GM21526 (cell line): Measurements from ENCODE around the gene CALHM4.

ENCODE experiments used
- ATAC-seq: cut with Tn5 transposase; IDR thresholded peaks from one replicate; pipeline ENCODE4 v1.9.1; 2021; ENCODE audit warnings: moderate library complexity; ENCODE audit not compliant: unreplicated experiment, low FRiP score

The CALHM4 gene, protein sequence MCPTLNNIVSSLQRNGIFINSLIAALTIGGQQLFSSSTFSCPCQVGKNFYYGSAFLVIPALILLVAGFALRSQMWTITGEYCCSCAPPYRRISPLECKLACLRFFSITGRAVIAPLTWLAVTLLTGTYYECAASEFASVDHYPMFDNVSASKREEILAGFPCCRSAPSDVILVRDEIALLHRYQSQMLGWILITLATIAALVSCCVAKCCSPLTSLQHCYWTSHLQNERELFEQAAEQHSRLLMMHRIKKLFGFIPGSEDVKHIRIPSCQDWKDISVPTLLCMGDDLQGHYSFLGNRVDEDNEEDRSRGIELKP

GRCh38 chr6:116553451-116553850 is at the start of gene CALHM4:
Gene CALHM4 (plus strand): TSS chr6:116553751. CDS start chr6:116553794, 43 bp downstream.
- no peak for ATAC-seq

DNA sequence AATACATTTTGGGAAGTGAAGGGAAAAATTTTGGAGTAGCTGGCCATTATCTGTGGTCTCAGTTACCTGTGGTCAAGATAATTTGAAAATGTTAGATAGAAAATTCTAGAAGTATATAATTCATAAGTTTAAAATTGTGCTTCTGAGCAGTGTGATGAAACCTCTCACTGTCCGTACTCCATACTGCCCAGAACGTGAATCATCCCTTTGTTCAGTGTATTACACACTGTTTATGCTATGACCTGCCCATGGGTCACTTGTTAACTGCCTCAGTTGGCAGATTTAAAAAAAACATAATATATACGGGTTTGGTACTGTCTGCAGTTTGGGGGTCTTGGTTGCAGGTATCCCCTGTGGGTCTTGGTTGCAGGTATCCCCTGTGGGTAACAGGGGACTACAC is 46.2 kb upstream of the CALHM4 start:
- no peak for ATAC-seq

- ATAC-seq: no peak
These were observed 45.0 kb upstream of the CALHM4 start for GRCh38 chr6:116508527-116508926.

DNA sequence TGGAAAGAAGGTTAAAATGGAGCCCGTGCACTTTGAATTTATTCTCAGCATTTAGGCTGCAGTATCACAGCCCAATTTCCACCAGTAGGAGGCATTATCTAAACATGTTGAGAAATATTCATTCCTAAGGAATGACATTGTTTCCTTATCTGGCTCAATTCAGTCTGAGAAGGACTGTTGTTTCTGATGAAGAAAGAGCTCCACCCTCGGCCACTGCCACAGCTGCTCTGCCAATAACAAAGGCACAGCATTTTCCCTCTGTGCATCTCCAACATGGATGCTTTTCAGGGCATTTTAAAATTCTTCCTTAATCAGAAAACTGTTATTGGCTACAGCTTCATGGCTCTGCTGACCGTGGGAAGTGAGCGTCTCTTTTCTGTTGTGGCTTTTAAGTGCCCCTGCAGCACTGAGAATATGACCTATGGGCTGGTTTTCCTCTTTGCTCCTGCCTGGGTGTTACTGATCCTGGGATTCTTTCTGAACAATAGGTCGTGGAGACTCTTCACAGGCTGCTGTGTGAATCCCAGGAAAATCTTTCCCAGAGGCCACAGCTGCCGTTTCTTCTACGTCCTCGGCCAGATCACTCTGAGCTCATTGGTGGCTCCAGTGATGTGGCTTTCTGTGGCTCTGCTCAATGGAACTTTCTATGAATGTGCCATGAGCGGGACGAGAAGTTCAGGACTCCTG is 42.0 kb upstream of the CALHM4 start, which contains the start of gene CALHM5:
CALHM5 (plus strand) TSS at position 216 of the 687 bp plus-strand sequence; CDS start at position 274, 58 bp downstream.
- ATAC-seq: no peak

GRCh38 chr6:116512111-116512559 is 41.4 kb upstream of the CALHM4 start:
- peak; percentile 98 for ATAC-seq

- ATAC-seq: no peak
These were observed 40.8 kb upstream of the CALHM4 start for GRCh38 chr6:116512734-116513133.

GRCh38 chr6:116513224-116513875 is 40.2 kb upstream of the CALHM4 start:
- ATAC-seq: no peak

- no peak for ATAC-seq
These were observed 39.4 kb upstream of the CALHM4 start for GRCh38 chr6:116514111-116514510.

- no peak for ATAC-seq
These were observed 38.4 kb upstream of the CALHM4 start for GRCh38 chr6:116515141-116515540.

DNA sequence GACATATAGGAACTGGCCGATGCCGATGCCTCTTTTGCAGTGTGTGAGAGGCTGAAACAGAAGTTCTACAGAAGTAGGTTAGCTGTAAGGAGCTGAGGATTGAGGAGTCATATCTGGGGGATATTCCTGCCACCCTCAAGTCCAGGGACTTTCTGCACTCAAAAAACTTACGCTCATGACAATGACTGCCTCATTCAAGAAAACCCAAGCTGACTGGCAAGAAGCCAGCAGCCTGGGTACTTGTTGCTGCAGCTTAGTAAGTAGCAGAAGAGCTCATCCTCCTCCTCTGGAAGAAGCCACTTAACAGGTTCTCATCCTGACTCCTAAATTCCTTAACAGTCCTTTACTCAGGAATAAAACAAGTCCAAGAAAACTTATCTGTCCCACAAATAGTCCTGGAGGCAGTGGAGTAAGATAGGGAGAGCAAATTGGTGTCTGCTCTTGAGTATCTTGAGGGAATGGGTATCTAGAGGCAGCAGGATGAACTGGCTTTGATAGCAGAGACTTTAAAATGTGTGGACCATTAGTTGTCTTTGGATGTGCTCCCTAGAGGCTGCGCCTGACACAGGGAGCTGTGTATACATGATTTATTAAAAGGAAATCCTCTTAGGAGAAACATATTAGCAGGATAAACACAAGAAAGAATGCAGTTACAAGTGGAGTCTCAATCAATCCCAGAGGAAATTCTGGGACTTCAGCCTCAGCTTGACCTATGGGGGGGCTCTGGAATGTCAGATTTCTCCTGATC is 34.8 kb upstream of the CALHM4 start:
- no peak for ATAC-seq

DNA sequence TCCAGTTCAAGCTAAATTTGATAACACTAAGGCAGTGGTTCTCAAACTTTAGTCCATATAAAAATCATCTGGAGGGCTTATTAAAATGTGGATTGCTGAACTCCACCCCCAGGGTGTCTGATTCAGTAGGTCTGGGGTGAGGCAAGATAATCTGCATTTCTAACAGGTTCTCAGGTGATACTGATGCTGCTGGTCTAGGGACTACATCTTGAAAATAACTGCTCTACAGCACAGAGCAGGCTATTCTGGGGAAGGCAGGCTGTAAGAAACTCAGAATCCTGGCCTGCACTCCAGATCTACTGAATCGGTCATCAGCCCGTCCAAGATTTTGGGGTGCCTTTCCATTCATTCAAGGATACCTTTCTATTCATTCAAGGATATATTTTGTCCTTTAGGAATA is 30.7 kb upstream of the CALHM4 start:
- ATAC-seq: no peak

- ATAC-seq: no peak
These were observed 29.3 kb upstream of the CALHM4 start for GRCh38 chr6:116524236-116524635.

GRCh38 chr6:116528133-116528532 is 25.4 kb upstream of the CALHM4 start:
- no peak for ATAC-seq

- ATAC-seq: no peak
These were observed 24.8 kb upstream of the CALHM4 start for GRCh38 chr6:116528780-116529179.

DNA sequence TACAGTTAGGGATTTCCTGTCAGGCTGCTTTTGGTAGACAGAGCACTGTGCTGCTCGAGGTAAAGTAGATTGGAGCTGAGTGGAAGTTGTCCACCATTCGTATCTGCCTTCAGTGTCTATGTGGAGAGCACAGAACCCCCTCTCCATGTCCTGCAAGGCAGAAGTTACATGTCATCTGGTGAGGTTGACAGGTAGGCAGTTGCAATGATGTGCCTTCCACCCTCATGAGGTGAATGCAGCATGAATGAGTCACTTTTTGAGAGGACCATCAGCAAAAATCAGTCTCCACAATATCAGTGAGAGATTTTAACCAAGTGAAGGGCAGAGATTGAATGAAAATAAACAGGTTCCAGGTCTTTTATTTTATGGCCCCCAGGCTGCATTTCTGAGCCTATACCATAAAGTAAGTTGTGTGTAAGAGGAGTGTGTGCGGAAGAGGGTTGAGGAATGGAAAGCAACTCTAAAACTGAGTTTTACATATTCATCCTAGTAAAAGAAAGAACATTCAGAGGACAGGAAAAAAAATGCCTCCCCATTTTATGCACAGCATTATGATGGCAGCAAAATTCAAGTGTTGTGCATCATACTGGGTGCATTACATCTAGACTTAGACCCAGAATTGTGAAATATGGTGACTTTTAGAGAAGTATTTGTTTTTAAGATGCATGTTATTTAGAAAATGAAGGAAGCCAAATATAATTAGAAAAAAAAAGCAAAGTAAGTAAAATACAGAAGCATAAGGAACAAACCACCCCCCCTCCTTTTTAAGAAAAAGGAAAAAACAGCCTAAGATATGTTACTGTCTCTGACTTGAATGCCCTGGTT is 23.9 kb upstream of the CALHM4 start:
- no peak for ATAC-seq

DNA sequence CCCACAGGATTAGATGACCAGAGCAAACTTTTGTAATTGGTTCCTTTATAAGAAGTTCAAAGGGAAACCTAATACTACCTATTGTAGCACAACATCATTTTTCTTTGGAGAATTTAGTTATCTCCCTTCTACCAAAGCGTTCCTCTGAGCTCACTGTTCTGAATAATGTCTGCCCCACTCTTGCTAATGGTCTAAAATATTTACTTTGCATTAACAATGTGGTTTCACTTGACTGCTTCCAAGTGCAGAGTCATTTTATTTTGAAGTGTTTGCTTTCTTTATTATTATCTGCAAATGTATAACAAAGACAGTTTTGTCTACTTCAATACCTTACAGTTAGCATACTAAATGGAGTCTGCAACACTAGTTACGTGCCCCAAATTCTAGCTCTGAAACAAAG is 23.1 kb upstream of the CALHM4 start:
- no peak for ATAC-seq

DNA sequence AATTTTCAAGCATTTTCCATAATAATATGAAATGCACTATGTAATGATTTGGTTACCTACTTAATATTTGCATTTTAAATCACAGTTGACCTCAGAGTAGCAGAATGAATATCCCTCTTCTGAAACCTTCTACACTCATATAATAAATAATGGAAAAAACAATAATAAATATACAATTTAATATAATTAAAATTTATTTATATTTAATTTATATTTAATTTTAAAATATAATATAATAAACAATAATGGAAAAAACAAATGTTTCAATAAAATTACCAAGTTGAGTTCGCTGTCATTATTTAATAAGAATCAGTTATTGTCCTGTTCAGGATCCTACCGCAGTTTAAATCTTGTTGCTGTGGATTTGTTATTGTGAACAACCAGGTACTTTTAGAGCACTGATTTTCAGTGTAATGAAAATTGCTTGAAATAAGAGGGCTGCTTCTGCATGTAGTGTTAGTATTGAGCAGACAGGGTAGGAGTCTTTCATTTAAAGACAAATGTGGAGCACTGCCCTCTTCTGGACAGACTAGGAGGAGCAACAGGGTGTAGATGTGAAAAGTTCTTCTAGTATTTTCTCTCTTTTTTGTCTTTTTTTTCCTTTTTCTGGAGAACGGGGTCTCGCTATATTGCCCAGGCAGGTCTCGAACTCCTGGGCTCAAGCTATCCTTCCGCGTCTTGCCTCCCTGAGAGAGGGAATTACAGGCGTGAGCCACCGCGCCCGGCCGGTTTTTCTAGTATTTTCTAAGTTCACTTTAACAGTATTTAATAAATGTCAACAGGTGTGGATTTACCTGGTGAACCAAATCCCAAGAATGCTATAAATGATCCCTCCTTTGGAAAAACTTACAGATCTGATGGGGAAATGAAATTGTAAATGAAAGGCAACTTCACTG is 21.6 kb upstream of the CALHM4 start:
- peak; percentile 85 for ATAC-seq

- no peak for ATAC-seq
These were observed 20.2 kb upstream of the CALHM4 start for GRCh38 chr6:116533233-116533957.
